ENCODE measurements around the gene TDRD15.
"Not testable (repeated sequence)": the region's sequence is repeated elsewhere in the genome, so short reads cannot be mapped to it uniquely, and the experiment has no call there.

TDRD15 gene

DNA sequence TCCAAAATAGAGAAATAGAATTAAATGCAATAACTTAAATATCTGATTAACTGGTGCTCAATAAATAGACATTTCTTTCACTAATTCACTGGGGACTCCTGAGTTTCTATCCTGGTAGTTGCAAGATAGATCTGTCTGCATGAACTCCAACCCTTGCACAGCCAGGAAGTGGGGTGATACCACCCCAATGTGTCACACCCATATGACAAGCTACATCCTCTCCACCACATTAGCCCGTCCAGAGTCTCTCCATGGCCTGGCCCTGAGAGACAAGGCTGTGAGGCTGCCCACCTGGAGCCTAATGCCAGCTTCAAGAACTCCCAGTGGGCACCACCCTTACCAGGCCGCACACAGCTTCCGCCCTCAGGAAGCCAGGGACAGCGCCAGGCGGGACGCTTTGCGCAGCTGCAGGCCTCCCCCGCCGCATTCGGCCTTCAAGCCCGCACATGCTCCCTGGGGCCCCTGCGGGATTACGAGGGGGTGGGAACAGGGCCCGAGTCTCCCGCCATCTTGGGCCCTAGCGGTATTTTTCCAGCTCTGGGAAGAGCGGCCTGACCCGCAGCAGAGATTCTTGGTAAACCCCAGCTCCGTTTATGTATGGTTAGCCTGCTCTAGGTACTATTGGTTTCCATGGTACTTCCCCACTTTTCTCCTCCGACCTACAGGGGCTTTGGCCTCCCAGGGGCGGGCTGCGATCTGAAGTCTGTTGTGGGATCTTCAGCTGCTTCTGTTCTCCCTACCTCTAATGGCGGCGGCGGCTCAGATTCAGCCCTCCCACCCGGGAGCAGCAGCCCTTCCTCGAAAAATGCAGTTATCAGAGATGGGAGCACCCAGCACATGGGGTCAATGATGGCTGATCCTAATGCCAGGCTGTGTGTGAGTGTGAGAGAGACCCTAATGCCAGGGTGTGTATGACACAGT lies at the start of gene TDRD15:
Gene TDRD15 (plus strand): TSS at position 496 of the 921 bp plus-strand sequence. CDS start 13,500 bp downstream, outside the sequence.
- DNase-seq = no peak
- no peaks in the 10 kb centered on the region for H3K27me3 Mint-ChIP-seq
- ATAC-seq = peak; percentile 42
- no peaks in the 10 kb centered on the region for H3K4me1 Mint-ChIP-seq
- H3K4me3 Mint-ChIP-seq = no peak within 1 kb of the TSS
- no peak within 1 kb of the TSS for H3K27ac Mint-ChIP-seq
- no peaks in the 10 kb centered on the region for H3K9me3 Mint-ChIP-seq

DNA sequence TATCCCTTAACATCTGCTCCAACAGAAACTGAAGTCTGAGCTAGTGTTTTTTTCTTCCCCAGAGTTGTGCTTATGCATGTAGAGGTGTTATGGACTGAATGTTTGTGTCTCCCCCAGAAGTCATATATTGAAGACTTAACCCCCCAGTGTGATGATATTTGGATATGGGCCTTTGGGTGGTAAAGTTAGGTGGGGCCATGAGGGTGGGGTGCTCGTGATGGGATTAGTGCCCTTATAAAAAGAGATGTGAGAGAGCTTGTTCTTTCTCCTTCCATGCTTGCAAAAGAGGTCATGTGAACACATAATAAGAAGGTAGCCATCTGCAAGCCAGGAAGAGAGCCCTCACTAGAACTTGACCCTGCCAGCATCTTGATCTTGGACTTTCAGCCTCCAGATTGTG lies 45.5 kb upstream of the TDRD15 start:
- no peak for ATAC-seq
- H3K4me3 Mint-ChIP-seq = no peak overlapping the region
- peaks cover 0 to 7% of the 10 kb centered on the region in 2 donors for H3K9me3 Mint-ChIP-seq
- no peaks in the 10 kb centered on the region for H3K27me3 Mint-ChIP-seq
- no peak for DNase-seq
- peak overlapping the region in 1 of 2 donors; percentile 37 for H3K27ac Mint-ChIP-seq
- H3K4me1 Mint-ChIP-seq = no peaks in the 10 kb centered on the region

DNA sequence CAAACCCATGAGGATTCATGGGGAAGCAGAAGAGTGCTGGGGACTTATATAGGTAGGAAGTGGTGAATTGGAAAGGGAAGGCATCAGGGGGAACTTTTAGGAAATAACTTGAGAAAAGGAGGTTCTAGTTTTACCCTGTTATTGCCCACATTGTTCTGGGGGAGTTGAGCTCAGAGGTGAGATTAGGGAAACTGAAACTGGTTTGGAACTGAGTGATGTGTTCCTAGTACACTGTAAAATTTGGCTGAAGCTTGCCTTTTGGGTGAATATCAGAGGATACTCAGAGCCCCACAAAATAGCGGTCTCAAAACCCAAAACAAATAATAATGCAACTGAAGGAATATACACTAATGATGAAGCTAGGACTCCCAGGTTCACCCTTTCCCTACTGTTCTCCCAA lies 40.3 kb upstream of the TDRD15 start:
- Mint-ChIP-seq H3K4me3 (no peak overlapping the region), H3K4me1 (no peaks in the 10 kb centered on the region), H3K27me3 (no peaks in the 10 kb centered on the region), H3K9me3 (peaks cover 0 to 7% of the 10 kb centered on the region in 2 donors), H3K27ac (no peak overlapping the region)
- ATAC-seq = no peak
- no peak for DNase-seq

DNA sequence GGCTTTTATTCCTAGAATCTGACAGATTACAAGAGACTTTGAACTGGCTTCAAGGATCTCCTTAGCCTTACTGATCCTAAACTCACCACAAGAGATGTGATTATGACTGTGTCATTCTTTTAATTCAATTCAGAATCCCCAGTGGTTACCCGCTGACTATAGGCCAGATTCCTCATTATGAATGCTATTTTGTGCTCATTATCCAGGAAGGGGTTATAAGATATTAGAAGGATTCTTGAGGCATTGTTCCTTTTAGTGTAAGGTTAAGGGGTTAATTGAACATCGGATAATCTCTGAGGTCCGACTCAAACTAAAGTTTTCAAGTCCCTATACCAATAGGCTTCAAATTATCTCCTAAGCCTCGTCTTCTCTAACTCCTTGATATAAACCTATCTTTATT lies 39.4 kb upstream of the TDRD15 start:
- H3K9me3 Mint-ChIP-seq = peaks cover 0 to 7% of the 10 kb centered on the region in 2 donors
- no peak overlapping the region for H3K4me3 Mint-ChIP-seq
- H3K4me1 Mint-ChIP-seq = no peaks in the 10 kb centered on the region
- H3K27ac Mint-ChIP-seq = no peak overlapping the region
- ATAC-seq (no peak), DNase-seq (no peak)
- no peaks in the 10 kb centered on the region for H3K27me3 Mint-ChIP-seq

DNA sequence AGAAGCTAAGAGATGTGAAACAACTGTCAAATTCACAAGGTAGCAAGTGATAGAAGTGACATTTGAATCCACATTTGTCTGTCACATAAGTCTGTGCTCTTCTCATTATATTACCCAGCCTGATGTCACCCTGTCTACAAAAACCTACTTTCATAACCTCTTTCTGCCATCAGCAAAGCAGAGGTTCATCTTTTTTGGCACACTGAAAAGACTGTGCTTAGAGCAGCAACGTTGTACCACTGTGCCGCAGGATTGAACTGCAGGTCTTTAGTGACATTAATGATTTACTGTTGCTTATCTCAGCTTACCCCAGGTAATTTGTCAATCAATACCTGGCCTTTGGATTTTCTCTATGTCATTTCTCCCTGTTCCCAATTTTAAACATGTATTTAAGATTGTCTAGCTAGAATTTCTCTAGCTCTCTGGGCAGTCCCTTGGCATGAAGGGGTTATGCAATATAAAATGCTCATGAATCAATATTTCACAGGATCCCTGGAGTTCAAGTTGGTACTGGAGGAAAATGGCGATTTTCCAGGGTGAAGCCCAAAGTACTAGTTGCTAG lies 31.4 kb upstream of the TDRD15 start:
- H3K4me1 Mint-ChIP-seq = no peaks in the 10 kb centered on the region
- no peak for ATAC-seq
- DNase-seq = no peak
- H3K4me3 Mint-ChIP-seq = no peak overlapping the region
- H3K9me3 Mint-ChIP-seq = no peaks in the 10 kb centered on the region
- no peak overlapping the region for H3K27ac Mint-ChIP-seq
- H3K27me3 Mint-ChIP-seq = no peaks in the 10 kb centered on the region

DNA sequence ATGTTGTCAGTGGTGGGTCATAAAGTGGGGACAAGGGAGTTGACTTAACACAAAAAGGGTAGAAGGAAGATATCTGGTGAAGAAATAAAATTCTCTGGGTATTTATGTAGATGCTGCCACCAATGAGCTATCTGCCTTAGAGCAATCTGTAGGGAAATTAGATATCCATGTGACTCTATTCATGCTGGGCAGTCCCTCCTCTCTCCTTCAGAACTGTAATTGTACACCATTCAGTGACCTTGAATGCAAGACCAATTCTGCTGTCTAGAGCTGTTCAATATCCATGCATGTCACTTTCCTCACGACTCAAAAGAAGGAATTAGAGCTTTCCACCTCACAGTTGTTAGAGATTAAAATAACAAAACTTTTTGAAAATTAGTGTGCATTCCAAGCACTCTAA lies 28.6 kb upstream of the TDRD15 start:
- no peak for ATAC-seq
- no peak overlapping the region for H3K27ac Mint-ChIP-seq

DNA sequence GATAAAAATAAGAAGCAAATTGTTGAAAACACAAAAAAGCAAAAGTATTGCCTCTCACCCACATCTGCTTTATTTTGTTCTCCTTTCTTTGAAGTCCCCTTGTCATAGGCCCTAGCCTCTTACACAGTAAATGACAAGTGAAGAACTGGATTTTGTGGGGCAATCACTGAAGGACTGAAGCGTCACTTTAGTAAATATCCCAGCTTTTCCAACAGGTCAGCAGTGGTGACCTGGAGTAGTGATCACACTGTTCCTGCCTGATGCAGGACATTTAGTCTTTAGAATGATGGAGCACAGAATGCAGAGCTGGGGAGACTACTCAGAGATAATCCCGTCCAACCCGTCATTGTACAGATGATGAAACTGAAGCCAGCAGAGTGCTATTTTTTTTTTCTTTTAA lies 28.1 kb upstream of the TDRD15 start:
- Mint-ChIP-seq H3K4me1 (no peaks in the 10 kb centered on the region), H3K9me3 (no peaks in the 10 kb centered on the region), H3K27me3 (no peaks in the 10 kb centered on the region), H3K27ac (no peak overlapping the region), H3K4me3 (no peak overlapping the region)
- no peak for ATAC-seq
- DNase-seq = no peak

More for the DNA sequence above, 28.6 kb upstream of the TDRD15 start:
- no peak for DNase-seq
- H3K4me3 Mint-ChIP-seq = no peak overlapping the region
- H3K27me3 Mint-ChIP-seq = no peaks in the 10 kb centered on the region
- H3K4me1 Mint-ChIP-seq = no peaks in the 10 kb centered on the region
- no peaks in the 10 kb centered on the region for H3K9me3 Mint-ChIP-seq

DNA sequence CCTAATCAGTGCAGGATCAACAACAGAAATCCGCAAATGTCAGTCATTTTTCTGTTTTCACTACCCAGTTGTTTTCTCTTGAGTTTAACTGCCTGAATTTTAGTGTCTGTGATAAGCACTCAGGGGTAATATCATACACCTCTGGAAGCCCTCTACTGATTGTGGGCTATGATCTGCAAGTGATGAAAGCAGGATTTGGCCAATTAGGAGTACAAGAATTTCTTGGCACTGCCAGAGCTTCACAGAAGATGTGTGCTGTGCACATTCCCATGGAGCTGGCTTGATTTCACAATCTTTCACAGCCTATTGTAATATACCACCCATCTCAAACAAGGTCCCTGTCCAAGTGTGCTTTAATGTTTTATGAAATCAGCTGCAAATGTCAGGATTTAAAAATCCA lies 27.3 kb upstream of the TDRD15 start:
- H3K9me3 Mint-ChIP-seq = no peaks in the 10 kb centered on the region
- DNase-seq = no peak
- no peaks in the 10 kb centered on the region for H3K4me1 Mint-ChIP-seq
- no peak overlapping the region for H3K27ac Mint-ChIP-seq
- no peak for ATAC-seq
- H3K4me3 Mint-ChIP-seq = no peak overlapping the region
- no peaks in the 10 kb centered on the region for H3K27me3 Mint-ChIP-seq

DNA sequence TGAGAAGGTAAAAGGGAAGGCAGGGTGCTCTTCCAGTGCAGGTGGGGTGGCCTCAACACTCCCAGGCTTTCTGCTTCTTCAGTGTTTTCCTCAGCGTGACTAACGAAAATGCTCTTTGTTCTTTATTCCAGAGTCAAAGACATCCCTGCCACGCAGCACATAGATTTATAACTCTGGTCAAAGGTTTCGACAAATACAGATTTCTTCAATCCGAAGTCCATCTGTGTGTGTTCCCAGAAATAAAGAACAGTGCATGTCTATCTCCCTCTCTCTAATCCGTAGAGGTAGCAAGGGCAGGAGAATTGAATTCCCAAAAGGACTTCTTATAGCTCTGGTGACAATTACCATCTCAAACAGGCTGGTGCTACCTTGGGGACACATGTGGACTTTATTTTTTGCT lies 26.4 kb upstream of the TDRD15 start:
- H3K9me3 Mint-ChIP-seq = no peaks in the 10 kb centered on the region
- no peak for DNase-seq
- ATAC-seq = no peak
- H3K27ac Mint-ChIP-seq = no peak overlapping the region
- H3K4me1 Mint-ChIP-seq = no peaks in the 10 kb centered on the region
- no peaks in the 10 kb centered on the region for H3K27me3 Mint-ChIP-seq
- H3K4me3 Mint-ChIP-seq = no peak overlapping the region

DNA sequence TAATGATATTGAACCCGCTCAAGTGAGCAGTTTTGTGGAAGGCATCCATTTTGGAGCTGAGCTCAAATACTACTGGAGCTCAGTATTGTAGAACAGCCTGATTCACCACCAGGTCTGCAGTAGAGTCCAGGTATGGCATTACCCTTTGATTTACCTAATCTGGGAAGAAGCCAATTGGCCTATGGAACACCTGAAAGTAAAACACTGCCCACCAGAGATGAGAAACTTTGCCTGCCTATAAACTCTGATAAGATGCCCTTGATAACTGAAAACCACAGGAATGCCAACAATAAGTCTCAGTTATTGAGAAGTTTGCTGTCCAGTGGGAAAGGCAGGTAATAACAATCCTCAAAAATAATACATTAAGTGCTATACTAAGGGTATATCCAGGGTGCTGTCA lies 25.5 kb upstream of the TDRD15 start:
- no peak overlapping the region for H3K4me3 Mint-ChIP-seq
- ATAC-seq = no peak
- no peak overlapping the region for H3K27ac Mint-ChIP-seq
- H3K4me1 Mint-ChIP-seq = no peaks in the 10 kb centered on the region
- no peaks in the 10 kb centered on the region for H3K27me3 Mint-ChIP-seq
- DNase-seq = no peak
- H3K9me3 Mint-ChIP-seq = no peaks in the 10 kb centered on the region

DNA sequence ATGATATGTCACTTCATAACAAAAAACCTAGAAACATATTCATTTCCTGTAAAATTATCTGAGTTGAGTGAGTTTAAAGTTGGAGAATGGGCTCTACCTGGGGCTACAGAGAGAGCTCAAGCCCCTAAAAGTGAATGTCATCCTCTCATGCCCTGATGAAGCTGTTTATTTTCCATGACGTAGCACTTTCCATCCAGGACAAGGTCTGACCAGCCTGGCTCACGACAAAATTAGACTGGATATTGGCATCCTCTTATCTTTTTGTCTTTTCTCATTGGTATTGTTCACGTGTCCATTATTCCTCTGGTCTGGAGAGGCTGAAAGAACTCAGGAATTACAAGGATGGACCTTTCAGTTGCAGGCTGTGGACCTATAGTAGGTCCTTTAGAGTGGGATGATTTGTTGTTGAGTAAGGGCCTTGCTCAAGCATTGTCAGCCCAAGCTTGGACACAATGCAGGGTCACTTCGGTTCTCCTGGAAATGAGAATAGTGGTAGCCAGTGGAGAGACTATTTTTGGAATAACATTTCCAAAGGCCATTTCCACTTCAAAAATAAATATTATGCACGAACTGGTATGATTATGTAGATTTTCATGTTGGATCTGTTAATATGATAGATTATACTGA lies 24.4 kb upstream of the TDRD15 start:
- ATAC-seq = no peak
- DNase-seq = no peak
- H3K4me1 Mint-ChIP-seq = no peaks in the 10 kb centered on the region
- no peaks in the 10 kb centered on the region for H3K9me3 Mint-ChIP-seq
- no peaks in the 10 kb centered on the region for H3K27me3 Mint-ChIP-seq
- no peak overlapping the region for H3K4me3 Mint-ChIP-seq
- no peak overlapping the region for H3K27ac Mint-ChIP-seq

DNA sequence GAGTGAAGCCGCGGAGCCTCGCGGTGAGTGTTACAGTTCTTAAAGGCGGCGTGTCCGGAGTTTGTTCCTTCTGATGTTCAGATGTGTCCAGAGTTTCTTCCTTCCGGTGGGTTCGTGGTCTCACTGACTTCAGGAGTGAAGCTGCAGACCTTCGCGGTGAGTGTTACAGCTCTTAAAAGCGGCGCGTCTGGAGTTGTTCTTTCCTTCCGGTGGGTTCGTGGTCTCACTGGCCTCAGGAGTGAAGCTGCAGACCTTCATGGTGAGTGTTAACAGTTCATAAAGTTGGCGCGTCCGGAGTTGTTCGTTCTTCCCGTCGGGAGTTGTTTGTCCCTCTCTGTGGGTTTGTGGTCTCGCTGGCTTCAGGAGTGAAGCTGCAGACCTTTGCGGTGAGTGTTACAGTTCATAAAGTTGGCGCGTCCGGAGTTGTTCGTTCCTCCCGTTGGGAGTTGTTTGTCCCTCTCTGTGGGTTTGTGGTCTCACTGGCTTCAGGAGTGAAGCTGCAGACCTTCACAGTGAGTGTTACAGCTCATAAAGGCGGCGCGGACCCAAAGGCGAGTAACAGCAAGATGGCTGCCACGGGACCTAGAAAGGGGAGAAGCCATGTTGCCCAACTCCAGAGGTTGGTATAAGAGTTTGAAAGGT lies 22.1 kb upstream of the TDRD15 start:
- H3K4me3 Mint-ChIP-seq = peak overlapping the region in 1 of 2 donors; percentile 4
- DNase-seq, ATAC-seq, H3K27ac Mint-ChIP-seq, H3K9me3 Mint-ChIP-seq, H3K4me1 Mint-ChIP-seq, H3K27me3 Mint-ChIP-seq: not testable (repeated sequence)

DNA sequence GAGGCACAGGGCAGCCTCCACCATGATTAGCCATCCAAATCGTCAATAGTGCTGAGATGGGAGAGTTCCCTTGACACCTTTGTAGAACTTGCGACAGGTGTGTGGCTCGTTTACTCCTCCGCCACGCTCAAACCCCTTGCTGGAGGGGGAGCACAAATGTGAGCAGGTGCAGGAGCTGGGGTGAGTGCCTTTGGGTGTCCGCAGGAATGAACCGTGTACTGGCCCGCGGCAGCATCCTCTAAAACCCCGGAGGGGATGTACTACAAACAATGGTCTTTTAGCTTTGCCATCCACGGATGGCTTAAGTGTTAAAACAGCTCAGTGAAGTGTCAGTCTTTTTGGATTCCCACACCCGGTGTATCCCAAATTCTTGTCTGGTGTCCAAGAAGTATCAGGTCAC lies 21.4 kb upstream of the TDRD15 start:
- DNase-seq (no peak), ATAC-seq (no peak)
- Mint-ChIP-seq H3K4me3 (no peak overlapping the region), H3K27ac (no peak overlapping the region), H3K27me3 (no peaks in the 10 kb centered on the region), H3K9me3 (no peaks in the 10 kb centered on the region), H3K4me1 (no peaks in the 10 kb centered on the region)

DNA sequence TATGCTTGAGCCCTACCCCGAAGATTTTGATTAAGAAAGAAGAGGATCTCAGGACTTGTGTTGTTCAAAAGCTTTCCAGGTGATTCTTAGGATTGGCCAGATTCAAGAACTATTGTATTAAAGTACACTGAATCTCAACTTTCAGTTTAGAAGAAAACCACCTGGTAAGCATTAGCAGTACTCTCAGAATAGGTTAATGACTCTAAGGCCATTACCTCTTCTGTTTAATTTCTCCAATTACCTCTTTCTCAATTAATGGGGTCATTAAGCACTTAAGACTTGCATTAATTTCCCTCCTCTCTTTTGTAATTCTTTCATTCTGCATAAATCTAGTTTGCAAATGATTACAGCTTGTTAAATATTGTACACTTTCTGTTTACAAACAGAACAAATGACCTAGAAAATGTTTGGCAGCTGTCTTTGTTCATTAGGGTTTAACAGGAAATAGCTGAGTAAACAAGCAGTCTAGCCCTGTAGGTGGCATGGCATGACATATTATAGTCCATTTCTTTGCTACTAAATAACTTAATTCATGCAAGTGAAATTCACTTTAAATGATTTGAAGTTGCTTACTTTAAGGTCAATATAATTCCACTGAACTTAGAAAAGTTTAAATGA lies 20.4 kb upstream of the TDRD15 start:
- no peak for DNase-seq
- Mint-ChIP-seq H3K9me3 (no peaks in the 10 kb centered on the region), H3K4me1 (no peaks in the 10 kb centered on the region), H3K27me3 (no peaks in the 10 kb centered on the region), H3K27ac (no peak overlapping the region), H3K4me3 (no peak overlapping the region)
- ATAC-seq = no peak

DNA sequence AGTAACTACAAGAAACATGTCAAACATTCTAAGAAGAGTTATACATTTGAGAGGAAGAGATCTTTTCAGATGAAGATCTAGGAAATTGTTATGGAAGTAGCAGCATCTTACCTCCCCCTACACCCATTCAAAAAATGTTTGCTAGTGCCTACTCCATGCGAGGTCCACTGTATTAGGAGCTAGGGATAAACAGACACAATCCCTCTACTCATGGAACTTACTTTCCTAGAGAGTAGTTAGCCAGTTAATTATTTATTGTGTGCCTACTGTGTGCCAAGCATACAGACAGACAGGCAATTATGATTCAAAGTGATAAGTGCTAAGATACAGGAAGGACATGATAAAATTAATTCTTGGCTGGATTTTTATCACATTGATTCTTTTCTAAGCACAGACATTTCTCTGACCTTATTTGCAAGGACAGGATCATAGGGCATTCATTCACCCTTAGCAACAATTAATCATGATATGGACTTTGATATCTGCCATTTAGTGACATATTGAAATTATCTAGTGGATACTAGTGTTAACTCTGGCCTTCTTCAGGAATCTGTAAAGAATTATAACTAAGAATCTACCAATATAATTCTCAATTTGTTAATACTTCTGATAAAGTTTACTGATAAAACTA lies 19.6 kb upstream of the TDRD15 start:
- Mint-ChIP-seq H3K4me1 (no peaks in the 10 kb centered on the region), H3K27me3 (no peaks in the 10 kb centered on the region), H3K9me3 (no peaks in the 10 kb centered on the region), H3K4me3 (no peak overlapping the region), H3K27ac (no peak overlapping the region)
- ATAC-seq (no peak), DNase-seq (no peak)

All from stimulated activated naive CD8-positive, alpha-beta T cell treated with anti-CD3 and anti-CD28 coated beads, Interleukin-15, amount 100 ng/mL, for 72 hours (primary cell).